GM21825 (cell line): Measurements from ENCODE around the gene YPEL5.

Experiments used
- ATAC-seq: cut with Tn5 transposase; IDR thresholded peaks from one replicate; pipeline ENCODE4 v1.9.1; 2021; ENCODE audit warnings: mild to moderate bottlenecking, moderate library complexity; ENCODE audit not compliant: unreplicated experiment

YPEL5 gene

DNA sequence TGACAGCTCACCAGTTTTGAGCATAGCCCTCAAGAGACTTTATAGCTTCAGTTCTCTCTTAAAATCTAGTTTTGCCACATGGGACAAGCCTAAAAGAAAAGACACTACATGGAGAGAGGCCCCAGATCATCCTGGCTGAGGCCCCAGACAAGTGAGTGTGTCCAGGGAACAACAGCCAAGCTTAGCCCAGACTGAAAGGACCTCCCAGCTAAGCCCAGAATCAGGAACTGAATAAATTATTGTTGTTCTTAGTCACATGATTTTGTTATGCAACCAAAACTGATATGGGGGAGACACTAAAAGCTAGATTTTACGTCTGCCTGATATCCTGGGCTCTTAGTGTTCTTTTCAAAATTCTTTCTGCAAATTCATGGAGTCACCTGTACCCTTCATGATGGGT is 55.2 kb downstream of the YPEL5 start:
- no peak for ATAC-seq

DNA sequence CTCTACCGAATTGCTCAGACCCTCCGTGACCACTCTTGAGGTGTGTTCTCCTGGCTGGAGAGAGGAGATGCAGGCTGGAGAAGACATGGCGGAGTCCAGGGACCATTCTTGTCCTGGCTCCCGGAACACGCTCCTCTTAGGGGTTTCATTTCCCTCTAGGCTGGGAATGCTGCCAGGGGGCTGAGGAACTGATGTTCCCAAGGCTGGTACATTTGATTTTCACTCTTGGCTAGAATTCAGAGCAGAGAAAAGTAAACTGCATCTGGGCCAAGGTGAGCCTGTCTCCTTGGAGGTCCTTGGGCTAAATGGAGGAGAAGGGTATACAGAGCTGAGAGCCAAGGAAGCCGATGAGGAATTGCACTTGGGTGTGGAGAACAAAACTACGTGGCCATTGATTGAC is 56.3 kb downstream of the YPEL5 start:
- ATAC-seq = no peak

DNA sequence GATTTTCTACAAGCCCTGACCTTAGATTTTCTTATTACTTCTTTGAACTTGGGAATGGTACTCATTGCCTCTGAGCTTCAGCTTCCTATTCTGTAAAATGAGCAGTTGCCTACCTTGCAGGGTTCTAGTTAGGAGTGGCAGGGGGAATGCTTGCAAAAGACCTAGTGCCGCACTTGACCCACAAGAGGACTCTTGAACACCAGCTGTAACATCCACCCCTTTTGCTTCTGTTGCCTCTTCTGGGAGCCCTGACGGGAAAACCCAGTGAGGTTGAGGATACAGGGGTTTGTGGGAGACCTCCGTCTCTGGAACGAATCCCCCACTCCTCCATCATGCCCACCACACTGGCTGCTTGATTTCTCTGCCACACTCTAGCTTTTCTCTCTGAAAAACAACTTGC is 57.5 kb downstream of the YPEL5 start:
- ATAC-seq = no peak

DNA sequence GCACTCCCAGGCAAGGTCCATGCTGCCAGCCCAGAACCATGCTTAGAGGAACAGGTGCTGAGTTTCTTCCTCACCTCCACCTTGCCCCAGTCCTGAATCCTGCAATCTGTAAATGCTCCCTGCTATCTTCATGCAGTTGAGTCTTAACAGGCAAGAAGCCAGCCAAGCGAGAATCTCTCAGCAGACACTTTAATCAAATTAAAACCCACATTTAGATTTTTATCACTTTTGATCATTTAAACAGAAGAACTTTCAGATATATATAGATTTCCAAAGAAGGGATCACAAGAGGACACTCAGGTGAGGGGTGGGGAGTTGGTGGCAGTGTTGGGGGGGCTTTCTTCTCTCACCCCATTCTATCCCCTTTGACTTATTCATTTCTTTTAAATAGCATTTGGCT is 58.6 kb downstream of the YPEL5 start:
- ATAC-seq = no peak

GRCh38 chr2:30206461-30207430 is 59.9 kb downstream of the YPEL5 start:
- no peak for ATAC-seq

DNA sequence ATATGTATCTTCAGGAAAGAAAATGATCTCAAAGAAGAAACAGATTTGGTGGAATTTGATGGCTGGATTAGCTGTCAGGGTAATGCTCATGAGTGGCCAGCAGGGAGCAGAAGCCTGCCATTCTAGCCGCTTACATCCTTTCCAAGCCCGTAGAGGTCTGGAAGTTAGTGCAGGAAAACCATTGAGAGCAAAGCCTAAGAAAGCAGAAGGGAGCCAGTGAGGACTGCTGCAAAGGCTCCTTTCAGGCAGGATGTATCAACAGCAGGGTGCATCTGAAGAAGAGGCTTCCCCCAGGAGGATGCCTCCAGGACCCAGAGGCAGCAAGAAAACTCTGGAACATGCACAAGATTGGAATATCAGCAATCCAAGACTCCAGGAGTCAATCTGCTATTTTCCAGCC is 61.6 kb downstream of the YPEL5 start:
- peak; percentile 49 for ATAC-seq

- no peak for ATAC-seq
Observed at GRCh38 chr2:30209227-30209626, 62.4 kb downstream of the YPEL5 start.
